Mesendoderm (in vitro differentiated cells): ENCODE measurements around the gene CD84.
A peak's percentile ranks its signal among the peaks of the same experiment; 100 is the strongest.

Experiments
- DNase-seq: peaks from one replicate; pipeline ENCODE4 v3.0.0; 2013
- H2AK5ac ChIP-seq: 2 replicates; pipeline ENCODE4 v1.6.1; 2013; ENCODE audit warnings: low read length, inconsistent platforms
- H2BK120ac ChIP-seq: 2 replicates; pipeline ENCODE4 v1.6.1; 2013; ENCODE audit warnings: low read depth, mild to moderate bottlenecking, low read length, moderate library complexity, mixed read lengths
- H2BK15ac ChIP-seq: replicated peaks from 2 replicates; pipeline ENCODE4 v1.6.1; 2013; ENCODE audit warnings: low read depth, mild to moderate bottlenecking, moderate library complexity
- H2BK5ac ChIP-seq: 2 replicates; pipeline ENCODE4 v1.6.1; 2013; ENCODE audit warnings: low read length, inconsistent platforms
- H3K18ac ChIP-seq: 2 replicates; pipeline ENCODE4 v1.6.1; 2013; ENCODE audit warnings: mild to moderate bottlenecking, low read length, mixed read lengths
- H3K23ac ChIP-seq: one replicate; pipeline ENCODE4 v1.6.1; 2013; ENCODE audit warnings: low read length
- H3K27ac ChIP-seq: 2 replicates; pipeline ENCODE4 v1.5.1; 2013; ENCODE audit warnings: low read depth, mild to moderate bottlenecking, inconsistent platforms, low read length, moderate library complexity
- H3K27me3 ChIP-seq: 2 replicates; pipeline ENCODE4 v1.6.1; 2013; ENCODE audit warnings: low read length, control low read depth, mild to moderate bottlenecking, inconsistent platforms; ENCODE audit not compliant: insufficient read depth, poor library complexity
- H3K36me3 ChIP-seq: 2 replicates; pipeline ENCODE4 v1.6.1; 2013; ENCODE audit warnings: low read length, inconsistent platforms; ENCODE audit not compliant: control insufficient read depth, insufficient read depth
- H3K4ac ChIP-seq: one replicate; pipeline ENCODE4 v1.6.1; 2013; ENCODE audit warnings: low read depth, mild to moderate bottlenecking, low read length, moderate library complexity
- H3K4me1 ChIP-seq: 2 replicates; pipeline ENCODE4 v1.6.1; 2013; ENCODE audit warnings: low read depth, low read length, inconsistent platforms; ENCODE audit not compliant: control insufficient read depth
- H3K4me2 ChIP-seq: 2 replicates; pipeline ENCODE4 v1.6.1; 2013; ENCODE audit warnings: low read length
- H3K4me3 ChIP-seq: 2 replicates; pipeline ENCODE4 v1.5.1; 2013; ENCODE audit warnings: mild to moderate bottlenecking, low read length
- H3K56ac ChIP-seq: one replicate; pipeline ENCODE4 v1.6.1; 2013; ENCODE audit warnings: low read length
- H3K79me1 ChIP-seq: 2 replicates; pipeline ENCODE4 v1.6.1; 2013; ENCODE audit warnings: low read length, inconsistent platforms
- H3K79me2 ChIP-seq: 2 replicates; pipeline ENCODE4 v1.6.1; 2013; ENCODE audit warnings: mild to moderate bottlenecking, low read length; ENCODE audit not compliant: control insufficient read depth, insufficient read depth
- H3K9ac ChIP-seq: 2 replicates; pipeline ENCODE4 v1.6.1; 2013; ENCODE audit warnings: low read length, inconsistent platforms
- H4K5ac ChIP-seq: one replicate; pipeline ENCODE4 v1.6.1; 2013; ENCODE audit warnings: low read length
- H4K8ac ChIP-seq: one replicate; pipeline ENCODE4 v1.6.1; 2013; ENCODE audit warnings: low read depth, mild to moderate bottlenecking, control low read depth, low read length, moderate library complexity
- WGBS: extraction: QIAGEN DNeasy Blood & Tissue Kit; methylation state at CpG from one replicate; pipeline ENCODE4 v1.1.7; 2013; ENCODE audit warnings: low lambda C conversion rate, missing lambda C conversion rate; ENCODE audit not compliant: insufficient coverage; ENCODE audit errors: extremely low coverage; 5-methylcytosine and 5-hydroxymethylcytosine counted together

CD84 gene

GRCh38 chr1:160544647-160545046 lies 34.6 kb downstream of the CD84 start:
- WGBS: no CpG with 5 or more reads among the region's 1 CpG
- peak; percentile 56 for DNase-seq
- no peak overlapping the region for H2AK5ac ChIP-seq

DNA sequence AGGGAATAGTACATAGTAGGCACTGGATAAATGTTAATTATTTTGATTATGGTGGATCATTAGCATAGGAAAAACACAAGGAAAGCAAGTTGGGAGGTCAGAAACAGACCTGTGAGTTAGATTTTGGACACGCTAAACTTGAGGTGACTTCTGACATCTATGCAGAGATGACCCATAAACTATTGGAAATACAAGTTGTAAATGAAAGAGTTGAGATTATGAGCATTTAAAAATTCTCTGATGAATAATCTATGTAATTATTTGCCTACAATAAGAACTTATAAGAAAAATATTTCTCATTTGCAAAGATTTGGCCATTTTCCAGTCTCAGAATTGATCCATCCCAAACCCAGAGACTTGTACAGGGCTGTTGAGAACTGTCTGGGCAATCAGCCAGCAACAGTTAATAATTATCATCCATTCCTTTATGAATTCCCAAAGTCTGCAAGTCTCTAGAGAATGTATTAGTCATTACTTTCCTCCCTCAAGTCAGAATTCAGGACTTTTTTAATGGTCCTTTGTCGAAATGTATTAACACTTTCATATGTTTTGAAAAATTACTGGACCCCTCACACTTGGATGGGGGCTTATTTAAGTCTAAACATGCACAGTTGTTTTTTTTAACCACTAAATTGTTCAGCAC lies 36.9 kb downstream of the CD84 start:
- no peaks in the 10 kb centered on the region for H3K79me2 ChIP-seq
- H3K4ac ChIP-seq: no peak overlapping the region
- H3K36me3 ChIP-seq: no peaks in the 10 kb centered on the region
- no peak overlapping the region for H3K4me2 ChIP-seq
- H3K27me3 ChIP-seq: no peaks in the 10 kb centered on the region
- peaks cover 13% of the 10 kb centered on the region for H3K4me1 ChIP-seq
- H3K79me1 ChIP-seq: no peaks in the 10 kb centered on the region
- WGBS: no CpG with 5 or more reads among the region's 2 CpGs
- no peak overlapping the region for H3K56ac ChIP-seq
- H3K23ac ChIP-seq: no peak overlapping the region
- no peak for DNase-seq
- no peak overlapping the region for H4K5ac ChIP-seq
- H4K8ac ChIP-seq: no peak overlapping the region
- H2BK5ac ChIP-seq: no peak overlapping the region
- H3K18ac ChIP-seq: no peak overlapping the region
- H3K4me3 ChIP-seq: no peak overlapping the region
- peak overlapping the region; percentile 76 for H2BK15ac ChIP-seq
- no peak overlapping the region for H3K9ac ChIP-seq
- no peak overlapping the region for H2BK120ac ChIP-seq
- H3K27ac ChIP-seq: no peak overlapping the region
- H2AK5ac ChIP-seq: no peak overlapping the region

More at GRCh38 chr1:160544647-160545046, 34.6 kb downstream of the CD84 start:
- H3K4me2 ChIP-seq: no peak overlapping the region
- H3K18ac ChIP-seq: no peak overlapping the region
- H3K36me3 ChIP-seq: no peaks in the 10 kb centered on the region
- H3K27me3 ChIP-seq: no peaks in the 10 kb centered on the region
- H3K4me1 ChIP-seq: peaks cover 7% of the 10 kb centered on the region
- H3K9ac ChIP-seq: no peak overlapping the region
- H3K79me2 ChIP-seq: no peaks in the 10 kb centered on the region
- H3K4me3 ChIP-seq: no peak overlapping the region
- H2BK120ac ChIP-seq: no peak overlapping the region
- H3K56ac ChIP-seq: no peak overlapping the region
- H3K79me1 ChIP-seq: no peaks in the 10 kb centered on the region
- H2BK15ac ChIP-seq: no peak overlapping the region
- no peak overlapping the region for H4K5ac ChIP-seq
- no peak overlapping the region for H4K8ac ChIP-seq
- H3K27ac ChIP-seq: no peak overlapping the region
- no peak overlapping the region for H3K23ac ChIP-seq
- H2BK5ac ChIP-seq: no peak overlapping the region
- no peak overlapping the region for H3K4ac ChIP-seq

- Histone ChIP-seq H2BK15ac (no peak overlapping the region), H4K8ac (no peak overlapping the region), H2BK5ac (peak overlapping the region; percentile 33), H3K9ac (no peak overlapping the region), H2BK120ac (no peak overlapping the region), H2AK5ac (peak overlapping the region; percentile 29), H3K4me1 (peaks cover 13% of the 10 kb centered on the region), H4K5ac (no peak overlapping the region), H3K56ac (no peak overlapping the region), H3K18ac (peak overlapping the region; percentile 29), H3K27me3 (no peaks in the 10 kb centered on the region), H3K4me3 (no peak overlapping the region), H3K36me3 (no peaks in the 10 kb centered on the region), H3K4ac (peak overlapping the region; percentile 21), H3K23ac (no peak overlapping the region), H3K27ac (no peak overlapping the region), H3K79me1 (no peaks in the 10 kb centered on the region), H3K4me2 (no peak overlapping the region), H3K79me2 (no peaks in the 10 kb centered on the region)
- WGBS: no CpG with 5 or more reads among the region's 1 CpG
- DNase-seq: no peak
Observed at GRCh38 chr1:160541622-160542302, 37.5 kb downstream of the CD84 start.

GRCh38 chr1:160540859-160541233 lies 38.5 kb downstream of the CD84 start:
- Histone ChIP-seq H2BK120ac (peak overlapping the region; percentile 97), H3K23ac (no peak overlapping the region), H4K8ac (no peak overlapping the region), H3K56ac (peak overlapping the region; percentile 76), H2BK15ac (peak overlapping the region; percentile 94), H3K36me3 (no peaks in the 10 kb centered on the region), H3K4me1 (peaks cover 13% of the 10 kb centered on the region), H3K79me2 (no peaks in the 10 kb centered on the region), H3K4ac (no peak overlapping the region), H3K79me1 (no peaks in the 10 kb centered on the region), H3K9ac (peak overlapping the region; percentile 39), H3K18ac (peak overlapping the region; percentile 99), H2AK5ac (no peak overlapping the region), H2BK5ac (peak overlapping the region; percentile 52), H3K4me3 (no peak overlapping the region), H4K5ac (no peak overlapping the region), H3K27me3 (no peaks in the 10 kb centered on the region), H3K27ac (peak overlapping the region; percentile 90), H3K4me2 (no peak overlapping the region)
- no peak for DNase-seq

GRCh38 chr1:160539990-160540858 lies 39.1 kb downstream of the CD84 start:
- Histone ChIP-seq H3K23ac (no peak overlapping the region), H4K5ac (peak overlapping the region; percentile 68), H3K4me1 (peaks cover 13% of the 10 kb centered on the region)

More at GRCh38 chr1:160539990-160540858, 39.1 kb downstream of the CD84 start:
- Histone ChIP-seq H3K4ac (no peak overlapping the region), H3K9ac (peak overlapping the region; percentile 39), H3K4me3 (no peak overlapping the region), H2AK5ac (no peak overlapping the region), H3K36me3 (no peaks in the 10 kb centered on the region), H3K27ac (peak overlapping the region; percentile 90), H3K4me2 (no peak overlapping the region), H2BK5ac (peak overlapping the region; percentile 91), H3K27me3 (no peaks in the 10 kb centered on the region), H3K18ac (peak overlapping the region; percentile 99), H3K56ac (peak overlapping the region; percentile 76), H2BK15ac (peak overlapping the region; percentile 94), H2BK120ac (peak overlapping the region; percentile 97), H3K79me1 (no peaks in the 10 kb centered on the region), H4K8ac (peak overlapping the region; percentile 66), H3K79me2 (no peaks in the 10 kb centered on the region)
- no CpG with 5 or more reads among the region's 8 CpGs for WGBS
- DNase-seq: peak; percentile 96
